HL-60/S4 treated with retinoic acid at 250 ng/mL for 4 days and 3 days (cell line): Measurements from ENCODE around the gene RUVBL1.

Source experiments
- in situ Hi-C: fragments of 300-500 bp; cut with MboI; formaldehyde crosslinking; loops from 2 replicates; pipeline ENCODE4 v1.7.0; 2022; ENCODE audit warnings: low sequenced_read_pairs

RUVBL1 gene

GRCh38 chr3:128071771-128072453 lies 51.7 kb downstream of the RUVBL1 start:
- in situ Hi-C loops = no loop called here

DNA sequence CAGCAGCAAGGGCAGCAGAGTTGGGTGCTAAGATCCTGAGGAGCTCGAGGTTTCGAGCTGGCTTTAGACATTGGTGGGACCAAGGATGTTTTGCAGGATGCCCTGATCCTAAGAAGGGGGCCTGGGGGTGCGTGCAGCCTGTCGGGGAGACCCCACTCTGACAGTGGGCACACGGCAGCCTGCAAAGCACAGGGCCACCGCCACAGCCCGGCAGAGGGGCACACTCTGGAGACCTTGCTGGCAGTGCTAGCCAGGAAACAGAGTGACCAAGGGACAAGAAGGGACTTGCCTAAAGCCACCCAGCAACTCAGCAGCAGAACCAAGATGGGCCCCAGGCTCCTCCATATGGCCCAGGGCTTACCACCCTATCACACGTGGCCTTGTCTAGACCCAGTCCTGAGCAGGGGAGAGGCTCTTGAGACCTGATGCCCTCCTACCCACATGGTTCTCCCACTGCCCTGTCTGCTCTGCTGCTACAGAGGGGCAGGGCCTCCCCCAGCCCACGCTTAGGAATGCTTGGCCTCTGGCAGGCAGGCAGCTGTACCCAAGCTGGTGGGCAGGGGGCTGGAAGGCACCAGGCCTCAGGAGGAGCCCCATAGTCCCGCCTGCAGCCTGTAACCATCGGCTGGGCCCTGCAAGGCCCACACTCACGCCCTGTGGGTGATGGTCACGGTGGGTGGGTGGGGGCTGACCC lies 52.6 kb downstream of the RUVBL1 start:
- in situ Hi-C loops = no loop called here

DNA sequence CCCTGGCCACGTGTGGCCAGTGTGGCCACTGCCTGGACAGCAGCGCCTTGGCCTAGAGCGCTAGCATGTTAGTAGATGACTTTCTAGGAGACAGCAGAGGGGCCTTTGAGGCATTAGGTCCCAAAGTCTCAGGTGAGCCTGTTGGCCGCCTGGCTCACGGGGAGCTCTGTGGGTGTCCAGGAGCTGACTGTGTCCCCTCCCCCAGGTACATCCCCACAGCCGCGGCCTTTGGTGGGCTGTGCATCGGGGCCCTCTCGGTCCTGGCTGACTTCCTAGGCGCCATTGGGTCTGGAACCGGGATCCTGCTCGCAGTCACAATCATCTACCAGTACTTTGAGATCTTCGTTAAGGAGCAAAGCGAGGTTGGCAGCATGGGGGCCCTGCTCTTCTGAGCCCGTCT lies 54.3 kb downstream of the RUVBL1 start:
- in situ Hi-C loops = no loop called here

DNA sequence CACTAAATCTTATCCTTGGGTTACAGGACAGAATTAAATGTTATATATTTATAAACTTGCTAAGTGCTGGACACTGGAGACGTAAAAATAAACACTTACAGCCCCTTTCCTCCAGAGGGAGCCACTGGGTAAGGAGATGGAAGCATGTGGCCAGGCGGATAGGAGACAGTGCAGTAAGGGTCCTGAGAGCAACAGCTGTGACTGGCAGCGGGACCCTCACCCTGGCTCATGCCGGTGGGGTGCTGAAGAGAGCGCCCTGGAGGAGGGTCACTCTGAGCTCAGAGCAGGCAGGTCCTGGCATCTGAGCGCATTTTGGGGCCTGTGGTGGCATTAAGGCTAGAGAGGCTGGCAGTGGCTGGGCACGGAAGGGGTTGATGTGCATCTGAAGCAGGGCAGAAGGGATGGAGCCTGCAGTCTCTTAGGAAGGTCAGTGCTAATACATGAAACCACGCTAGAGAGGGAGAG lies 55.4 kb downstream of the RUVBL1 start:
- in situ Hi-C loops = no loop called here

GRCh38 chr3:128067489-128067888 lies 56.1 kb downstream of the RUVBL1 start:
- in situ Hi-C loops = no loop called here

- in situ Hi-C loops = no loop called here
These were observed 56.9 kb downstream of the RUVBL1 start for GRCh38 chr3:128066676-128067075.

GRCh38 chr3:128066114-128066513 lies 57.5 kb downstream of the RUVBL1 start:
- in situ Hi-C loops = no loop called here

DNA sequence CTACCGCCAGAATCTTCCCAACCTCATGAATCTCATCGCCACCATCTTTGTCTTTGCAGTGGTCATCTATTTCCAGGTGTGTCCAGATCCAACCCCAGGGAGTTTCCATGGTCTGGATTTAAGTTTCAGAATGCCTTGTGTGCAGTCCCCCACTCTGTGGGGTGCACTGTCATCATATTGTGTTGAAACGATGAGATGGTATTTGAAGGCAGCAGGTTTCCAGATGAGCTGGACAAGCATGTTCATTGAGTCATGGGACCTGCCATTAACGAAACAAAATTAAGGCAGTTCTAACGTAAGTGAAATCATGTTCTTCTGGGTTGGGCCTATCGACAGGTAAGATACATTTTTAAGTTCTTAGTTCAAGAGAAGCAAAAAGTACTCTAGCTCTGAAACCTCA lies 58.6 kb downstream of the RUVBL1 start:
- in situ Hi-C loops = no loop called here

DNA sequence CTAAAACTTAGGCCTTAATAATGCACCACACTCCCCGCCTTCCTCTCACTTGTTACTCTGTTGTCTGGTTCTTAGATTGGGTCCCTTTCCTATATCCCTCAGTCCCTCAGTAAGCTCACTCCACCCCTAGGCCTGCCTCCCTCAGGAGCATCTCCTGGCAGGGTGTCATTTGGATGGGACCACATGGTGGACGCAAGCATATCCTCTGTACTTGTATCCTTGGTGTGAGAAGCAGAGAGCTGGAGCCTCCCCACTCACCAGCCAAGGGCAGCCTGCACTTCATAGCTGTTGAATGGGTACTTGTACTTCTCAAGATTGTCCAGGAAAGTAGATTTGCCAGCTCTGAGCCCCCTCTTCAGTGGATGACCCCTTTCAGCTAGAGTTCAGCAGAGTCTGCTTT lies 59.7 kb downstream of the RUVBL1 start:
- in situ Hi-C loops = no loop called here

GRCh38 chr3:128062033-128062745 lies 61.4 kb downstream of the RUVBL1 start:
- in situ Hi-C loops = no loop called here

DNA sequence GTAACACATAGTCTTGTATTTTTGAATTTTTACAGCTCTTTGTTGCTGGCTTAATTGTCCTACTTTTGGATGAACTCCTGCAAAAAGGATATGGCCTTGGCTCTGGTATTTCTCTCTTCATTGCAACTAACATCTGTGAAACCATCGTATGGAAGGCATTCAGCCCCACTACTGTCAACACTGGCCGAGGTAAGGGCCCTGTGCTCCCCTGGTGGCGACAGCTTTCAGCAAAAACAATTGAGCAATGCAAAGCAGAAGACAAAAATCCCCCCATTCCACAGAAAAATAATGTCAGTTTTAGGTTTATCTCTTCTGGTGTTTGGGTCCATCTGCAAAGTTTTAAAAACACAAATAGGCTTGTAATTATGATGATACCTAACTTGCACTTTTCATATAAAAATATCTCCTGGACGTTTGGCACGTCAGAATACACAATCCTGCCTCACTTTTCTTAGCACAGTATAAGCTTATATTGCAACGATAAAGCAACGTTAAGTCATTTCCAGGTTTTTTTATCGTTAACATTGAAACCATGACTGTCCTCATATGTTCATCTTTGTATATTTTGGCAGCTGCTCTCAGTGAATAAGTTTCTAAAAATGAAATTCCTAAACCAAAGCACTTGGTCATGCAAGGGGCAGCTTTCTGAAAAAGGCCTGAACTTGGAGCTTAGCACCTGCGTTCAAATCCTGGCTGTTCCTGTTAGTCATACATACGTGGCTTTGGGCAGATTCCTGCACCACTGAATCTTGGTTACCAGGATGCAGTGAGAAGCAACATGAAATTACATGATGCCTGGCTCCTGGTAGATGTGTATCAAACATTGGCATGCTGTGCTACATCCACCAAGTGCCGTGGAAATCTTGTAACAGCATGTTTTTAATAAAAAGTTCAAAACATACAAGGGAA lies 62.9 kb downstream of the RUVBL1 start:
- in situ Hi-C loops = no loop called here

- in situ Hi-C loops = no loop called here
These were observed 67.4 kb downstream of the RUVBL1 start for GRCh38 chr3:128056258-128056657.

DNA sequence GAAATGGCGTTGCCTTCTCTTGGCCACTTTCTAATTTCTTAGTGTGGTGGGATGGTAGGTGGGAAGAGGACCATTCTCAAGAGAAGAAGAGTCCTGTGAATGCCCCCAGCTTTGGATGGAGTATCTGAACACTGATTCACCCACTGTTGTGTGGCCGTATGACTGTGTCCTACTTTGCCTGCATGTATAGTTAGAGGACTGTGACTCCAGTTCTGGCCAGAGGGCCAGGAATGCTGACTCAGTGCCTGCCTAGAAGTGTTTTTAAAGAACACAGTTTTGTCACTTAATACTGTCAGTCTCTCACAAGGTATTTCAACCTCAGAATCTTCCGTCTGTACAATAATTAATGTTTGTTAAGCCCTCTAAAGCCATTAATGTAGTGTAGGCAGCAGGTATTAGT lies 69.2 kb downstream of the RUVBL1 start:
- in situ Hi-C loops = no loop called here

GRCh38 chr3:128053614-128054013 lies 70.0 kb downstream of the RUVBL1 start:
- in situ Hi-C loops = no loop called here

- in situ Hi-C loops = no loop called here
These were observed 70.8 kb downstream of the RUVBL1 start for GRCh38 chr3:128052595-128053351.

- in situ Hi-C loops = no loop called here
These were observed 71.6 kb downstream of the RUVBL1 start, which contains the start of gene SEC61A1 for GRCh38 chr3:128051837-128052594. Gene SEC61A1 (plus strand): TSS chr3:128052437. CDS start chr3:128052553, 116 bp downstream.

DNA sequence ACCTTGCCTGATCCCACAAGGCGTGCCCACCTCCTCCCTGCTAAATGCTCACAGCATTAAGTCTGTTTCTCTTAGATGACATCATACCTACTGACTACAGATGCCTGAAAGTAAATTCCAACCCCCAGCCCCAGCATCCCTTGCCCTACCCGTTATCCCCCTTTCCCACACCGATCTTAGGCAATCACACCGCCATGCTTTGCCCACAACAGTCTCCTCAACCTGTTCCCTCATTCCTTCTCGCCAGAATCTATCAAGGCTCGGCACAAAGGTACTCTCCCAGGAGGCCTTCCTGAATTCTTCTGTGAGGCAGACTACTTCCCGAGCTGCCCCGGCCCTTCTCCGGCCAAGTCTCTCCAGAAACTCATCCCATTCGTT lies 72.2 kb downstream of the RUVBL1 start:
- in situ Hi-C loops = no loop called here

DNA sequence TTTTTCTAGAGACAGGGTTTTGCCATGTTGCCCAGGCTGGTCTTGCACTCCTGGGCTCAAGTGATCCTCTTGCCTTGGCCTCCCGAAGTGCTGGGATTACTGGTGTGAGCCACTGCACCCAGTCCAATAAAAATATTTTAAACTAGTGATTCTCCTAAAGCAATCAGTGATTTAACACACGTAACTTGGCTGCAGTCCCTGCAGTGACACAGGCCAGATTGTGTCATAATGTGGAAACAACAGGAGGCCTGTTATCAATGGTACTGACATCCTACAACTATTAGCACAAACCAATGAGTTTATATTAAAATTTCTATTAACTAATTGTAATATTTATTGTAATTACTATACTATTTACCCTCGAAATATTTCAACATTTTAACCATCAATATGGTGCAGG lies 73.0 kb downstream of the RUVBL1 start:
- in situ Hi-C loops = no loop called here

- in situ Hi-C loops = no loop called here
These were observed 82.3 kb downstream of the RUVBL1 start for GRCh38 chr3:128041344-128041743.
